Fibroblast of lung (primary cell): ENCODE results near the gene TMEM120A. TPM values are rescaled to one million over a fixed set of nuclear protein-coding genes. Genes with fewer than 3 reads are reported as not detected.
"Not testable (repeated sequence)": the region's sequence is repeated elsewhere in the genome, so short reads cannot be mapped to it uniquely, and the experiment has no call there.

Source experiments
- DNase-seq, 2 donors: peaks; one replicate each; pipeline versions ENCODE4 v3.0.0 to v3.0.0-alpha.2; 2010; ENCODE audit warnings: low read depth in 2 of 2
- H2AFZ ChIP-seq: 2 replicates; pipeline ENCODE4 v1.5.1; 2012; ENCODE audit warnings: low read length, control low read depth, inconsistent platforms
- H3K27ac ChIP-seq: 2 replicates; pipeline ENCODE4 v1.5.1; 2011; ENCODE audit warnings: low read length, control low read depth; ENCODE audit not compliant: insufficient read depth
- H3K27me3 ChIP-seq: 2 replicates; pipeline ENCODE4 v1.5.1; 2011; ENCODE audit warnings: mild to moderate bottlenecking, low read length; ENCODE audit not compliant: control insufficient read depth, insufficient read depth
- H3K36me3 ChIP-seq: 2 replicates; pipeline ENCODE4 v1.5.1; 2011; ENCODE audit warnings: low read length; ENCODE audit not compliant: control insufficient read depth, insufficient read depth
- H3K4me1 ChIP-seq: 2 replicates; pipeline ENCODE4 v1.5.1; 2011; ENCODE audit warnings: low read length; ENCODE audit not compliant: control insufficient read depth, insufficient read depth; ENCODE audit errors: extremely low read depth
- H3K4me2 ChIP-seq: 2 replicates; pipeline ENCODE4 v1.5.1; 2011; ENCODE audit warnings: low read length, control low read depth; ENCODE audit not compliant: insufficient read depth; ENCODE audit errors: extremely low read depth
- H3K4me3 ChIP-seq, 4 experiments: fragments of 200-600 bp in 1 of 4; sonication (generic) in 1 of 4; replicated peaks in 1 of 4; 2 replicates each; pipeline ENCODE4 v1.5.1; 2011 to 2016; ENCODE audit warnings: low read length in 4 of 4, low read depth in 3 of 4, mild to moderate bottlenecking in 3 of 4, control low read depth in 2 of 4, inconsistent platforms in 1 of 4, mixed read lengths in 1 of 4; ENCODE audit not compliant: insufficient read depth in 1 of 4; ENCODE audit errors: control extremely low read depth in 1 of 4
- H3K79me2 ChIP-seq: 2 replicates; pipeline ENCODE4 v1.5.1; 2012; ENCODE audit warnings: mild to moderate bottlenecking, low read length, inconsistent platforms; ENCODE audit not compliant: control insufficient read depth, insufficient read depth
- H3K9ac ChIP-seq: 2 replicates; pipeline ENCODE4 v1.5.1; 2011; ENCODE audit warnings: mild to moderate bottlenecking, low read length, control low read depth; ENCODE audit not compliant: insufficient read depth
- H3K9me3 ChIP-seq: 2 replicates; pipeline ENCODE4 v1.5.1; 2012; ENCODE audit warnings: low read depth, low read length; ENCODE audit not compliant: control insufficient read depth, insufficient read depth
- H4K20me1 ChIP-seq: 2 replicates; pipeline ENCODE4 v1.5.1; 2011; ENCODE audit warnings: low read length; ENCODE audit not compliant: control insufficient read depth, insufficient read depth; ENCODE audit errors: extremely low read depth
- CTCF ChIP-seq, 2 donors: IDR thresholded peaks in 1 of 2; conservative IDR thresholded peaks in 1 of 2; 1 replicate in 1 of 2; 2 replicates in 1 of 2; pipeline ENCODE4 v1.5.1; 2011 to 2012; ENCODE audit warnings: low read length in 2 of 2, control low read depth in 1 of 2, inconsistent platforms in 1 of 2, low read depth in 1 of 2, mild to moderate bottlenecking in 1 of 2
- EZH2 ChIP-seq: IDR thresholded peaks from 2 replicates; pipeline ENCODE4 v1.5.1; 2012; ENCODE audit warnings: low read length, control low read depth, mild to moderate bottlenecking; ENCODE audit errors: missing control alignments
- polyA plus RNA-seq, 2 donors: library from polyadenylated mRNA; depleted of rRNA in 1 of 2; stranded (reverse) in 1 of 2; unstranded in 1 of 2; fragments of >200 nt; gene quantifications; 2 replicates each; pipeline ENCODE4 v1.2.1, GENCODE V29; 2011 to 2012; ENCODE audit warnings: missing spikeins in 1 of 2
- total RNA-seq: library from RNA; depleted of rRNA; stranded (reverse); fragments of >200 nt; gene quantifications from 2 replicates; pipeline ENCODE4 v1.2.1, GENCODE V29; 2014

The TMEM120A gene
- total and polyA plus RNA-seq, 2 donors (not counting 1 experiment from before 2014, with no cell fraction given) = 56.1 to 62.3 TPM

GRCh38 chr7:76031964-76032363, 37.6 kb upstream of the TMEM120A start:
- Histone ChIP-seq H3K27me3 (no peaks in the 10 kb centered on the region), H3K9me3 (no peaks in the 10 kb centered on the region), H2AFZ (no peak overlapping the region), H4K20me1 (no peaks in the 10 kb centered on the region), H3K9ac (no peak overlapping the region), H3K27ac (no peak overlapping the region), H3K4me1 (peaks cover under 1% of the 10 kb centered on the region), H3K36me3 (no peaks in the 10 kb centered on the region), H3K4me2 (no peak overlapping the region), H3K79me2 (no peaks in the 10 kb centered on the region), H3K4me3 (no peak overlapping the region)
- DNase-seq = no peak
- TF ChIP-seq EZH2 = no peak
- TF ChIP-seq CTCF (conservative IDR thresholded peaks at IDR 0.05 in 1 of 2, IDR thresholded peaks at IDR 0.05 in 1 of 2; ENCODE audit: low read depth in 1 of 2, low read length in 2 of 2) = no peak

- H4K20me1 ChIP-seq, H3K4me1 ChIP-seq, H3K36me3 ChIP-seq, H3K27me3 ChIP-seq, H2AFZ ChIP-seq, H3K9ac ChIP-seq, H3K4me2 ChIP-seq, DNase-seq, H3K79me2 ChIP-seq, H3K27ac ChIP-seq, H3K9me3 ChIP-seq, H3K4me3 ChIP-seq: not testable (repeated sequence)
These were observed 35.3 kb upstream of the TMEM120A start for GRCh38 chr7:76029682-76030081.

GRCh38 chr7:76023002-76023401, 28.6 kb upstream of the TMEM120A start:
- H3K36me3 ChIP-seq = no peaks in the 10 kb centered on the region
- TF ChIP-seq EZH2 (no peak), CTCF (conservative IDR thresholded peaks at IDR 0.05 in 1 of 2, IDR thresholded peaks at IDR 0.05 in 1 of 2; ENCODE audit: low read depth in 1 of 2, low read length in 2 of 2) (no peak)

More at GRCh38 chr7:76023002-76023401, 28.6 kb upstream of the TMEM120A start:
- Histone ChIP-seq H3K4me1 (no peaks in the 10 kb centered on the region), H2AFZ (no peak overlapping the region), H3K9ac (no peak overlapping the region), H3K4me3 (no peak overlapping the region), H3K4me2 (no peak overlapping the region), H3K9me3 (no peaks in the 10 kb centered on the region), H3K79me2 (no peaks in the 10 kb centered on the region), H4K20me1 (no peaks in the 10 kb centered on the region), H3K27me3 (no peaks in the 10 kb centered on the region), H3K27ac (no peak overlapping the region)
- DNase-seq = no peak
